HepG2 (cell line): ENCODE data around the gene NSMCE1. TPM values are rescaled to one million over a fixed set of nuclear protein-coding genes. Genes with fewer than 3 reads are reported as not detected.

Source experiments
- ASH2L ChIP-seq: fragments of 300-600, 200-600 bp; sonication (generic); IDR thresholded peaks from 2 replicates; pipeline ENCODE4 v1.7.0; 2017; ENCODE audit warnings: low read depth, mild to moderate bottlenecking, moderate library complexity, mixed read lengths, low read length; ENCODE audit not compliant: insufficient read length
- ATM ChIP-seq: fragments of 450-650 bp; IDR thresholded peaks from 2 replicates; pipeline ENCODE4 v1.7.1; 2017; ENCODE audit warnings: mild to moderate bottlenecking, borderline replicate concordance
- BHLHE40 ChIP-seq: IDR thresholded peaks from 2 replicates; pipeline ENCODE4 v1.6.1; 2011; ENCODE audit warnings: low read length, improper control_type of control experiment
- EEA1 ChIP-seq: sonication (generic); formaldehyde crosslinking; IDR thresholded peaks from 2 replicates; pipeline ENCODE4 v1.5.1; 2020; ENCODE audit warnings: mild to moderate bottlenecking, missing genetic modification reagents, borderline replicate concordance
- ELF3 ChIP-seq: IDR thresholded peaks from 2 replicates; pipeline ENCODE4 v1.6.1; 2016; ENCODE audit warnings: missing genetic modification reagents, missing compliant biosample characterization
- FOSL1 ChIP-seq: sonication (generic); formaldehyde crosslinking; IDR thresholded peaks from 2 replicates; pipeline ENCODE4 v1.9.0; 2021; ENCODE audit warnings: missing genetic modification reagents, borderline replicate concordance
- FOXM1 ChIP-seq: sonication (generic); formaldehyde crosslinking; IDR thresholded peaks from 2 replicates; pipeline ENCODE4 v1.5.0; 2020; ENCODE audit warnings: missing genetic modification reagents
- GFI1 ChIP-seq: sonication (generic); formaldehyde crosslinking; IDR thresholded peaks from 2 replicates; pipeline ENCODE4 v1.5.0; 2020; ENCODE audit warnings: missing genetic modification reagents, mild to moderate bottlenecking, borderline replicate concordance
- HNF4A ChIP-seq: sonication (generic); formaldehyde crosslinking; IDR thresholded peaks from 2 replicates; pipeline ENCODE4 v1.4.0; 2020; ENCODE audit warnings: missing genetic modification reagents
- MLLT10 ChIP-seq: sonication (generic); formaldehyde crosslinking; IDR thresholded peaks from 2 replicates; pipeline ENCODE4 v1.4.0; 2020; ENCODE audit warnings: missing genetic modification reagents
- NFYC ChIP-seq: IDR thresholded peaks from 2 replicates; pipeline ENCODE4 v1.6.1; 2016; ENCODE audit warnings: missing genetic modification reagents, missing compliant biosample characterization
- PAX8 ChIP-seq: sonication (generic); formaldehyde crosslinking; IDR thresholded peaks from 2 replicates; pipeline ENCODE4 v1.8.0; 2022; ENCODE audit warnings: mild to moderate bottlenecking, missing genetic modification reagents, borderline replicate concordance
- PBX3 ChIP-seq: sonication (generic); formaldehyde crosslinking; IDR thresholded peaks from 2 replicates; pipeline ENCODE4 v1.8.1; 2023; ENCODE audit warnings: missing genetic modification reagents, inconsistent platforms, borderline replicate concordance
- PITX1 ChIP-seq: sonication (generic); formaldehyde crosslinking; IDR thresholded peaks from 2 replicates; pipeline ENCODE4 v1.5.1; 2020; ENCODE audit warnings: mild to moderate bottlenecking, missing genetic modification reagents
- SAP130 ChIP-seq: IDR thresholded peaks from 2 replicates; pipeline ENCODE4 v1.6.1; 2016; ENCODE audit warnings: low read depth
- SCMH1 ChIP-seq: sonication (generic); formaldehyde crosslinking; IDR thresholded peaks from 2 replicates; pipeline ENCODE4 v1.9.0; 2021; ENCODE audit warnings: missing genetic modification reagents, mild to moderate bottlenecking, borderline replicate concordance
- SIN3A ChIP-seq: IDR thresholded peaks from 2 replicates; pipeline ENCODE4 v1.6.1; 2011; ENCODE audit warnings: low read depth, mild to moderate bottlenecking, control low read depth, low read length, borderline replicate concordance
- SMAD1 ChIP-seq: sonication (generic); formaldehyde crosslinking; IDR thresholded peaks from 2 replicates; pipeline ENCODE4 v1.4.0; 2020; ENCODE audit warnings: missing genetic modification reagents, low read depth, mild to moderate bottlenecking, borderline replicate concordance
- SP140L ChIP-seq: sonication (generic); formaldehyde crosslinking; IDR thresholded peaks from 2 replicates; pipeline ENCODE4 v1.4.0; 2020; ENCODE audit warnings: missing genetic modification reagents, borderline replicate concordance
- TBX3 ChIP-seq: fragments of 450-650 bp; IDR thresholded peaks from 2 replicates; pipeline ENCODE4 v1.6.1; 2017; ENCODE audit warnings: antibody characterized with exemption, mild to moderate bottlenecking, inconsistent platforms, borderline replicate concordance
- ZBTB49 ChIP-seq: sonication (generic); formaldehyde crosslinking; IDR thresholded peaks from 2 replicates; pipeline ENCODE4 v1.4.0; 2020; ENCODE audit warnings: missing genetic modification reagents, borderline replicate concordance
- ZFP1 ChIP-seq: IDR thresholded peaks from 2 replicates; pipeline ENCODE4 v1.6.1; 2016
- ZNF33B ChIP-seq: sonication (generic); formaldehyde crosslinking; IDR thresholded peaks from 2 replicates; pipeline ENCODE4 v1.5.1; 2020; ENCODE audit warnings: mild to moderate bottlenecking, missing genetic modification reagents
- ZNF350 ChIP-seq: sonication (generic); formaldehyde crosslinking; IDR thresholded peaks from 2 replicates; pipeline ENCODE4 v1.4.0; 2020; ENCODE audit warnings: mild to moderate bottlenecking, low read depth, missing genetic modification reagents, borderline replicate concordance
- ZNF367 ChIP-seq: sonication (generic); formaldehyde crosslinking; IDR thresholded peaks from 2 replicates; pipeline ENCODE4 v1.4.0; 2020; ENCODE audit warnings: missing genetic modification reagents, borderline replicate concordance
- ZNF629 ChIP-seq: sonication (generic); formaldehyde crosslinking; conservative IDR thresholded peaks from 2 replicates; pipeline ENCODE4 v1.5.0; 2020; ENCODE audit warnings: missing genetic modification reagents
- ZNF713 ChIP-seq: sonication (generic); formaldehyde crosslinking; IDR thresholded peaks from 2 replicates; pipeline ENCODE4 v1.4.0; 2020; ENCODE audit warnings: mild to moderate bottlenecking, missing genetic modification reagents
- ZNF781 ChIP-seq: sonication (generic); formaldehyde crosslinking; IDR thresholded peaks from 2 replicates; pipeline ENCODE4 v1.5.1; 2020; ENCODE audit warnings: borderline replicate concordance, mild to moderate bottlenecking, missing genetic modification reagents; ENCODE audit errors: not compliant biosample characterization
- ZSCAN9 ChIP-seq: IDR thresholded peaks from 2 replicates; pipeline ENCODE4 v1.6.1; 2016; ENCODE audit warnings: borderline replicate concordance
- polyA plus RNA-seq, 8 experiments: library from polyadenylated mRNA; depleted of rRNA in 3 of 8; stranded (reverse) in 7 of 8; unstranded in 1 of 8; fragments of >200 nt; fragmentation: Illumina TruSeq in 4 of 8; extraction: Trizol in 4 of 8; gene quantifications; 2 replicates each; pipeline versions ENCODE4 v1.2.1 to v1.2.3, GENCODE V29; 2011 to 2016; ENCODE audit warnings: low read depth in 4 of 8, missing spikeins in 1 of 8, mixed read lengths in 1 of 8; ENCODE audit not compliant: insufficient read depth in 1 of 8
- total RNA-seq, 5 experiments: library from RNA; depleted of rRNA; stranded (reverse); fragments of >200 nt; fragmentation: Illumina TruSeq; extraction: Trizol; gene quantifications; 2 replicates each; pipeline ENCODE4 v1.2.3, GENCODE V29; 2016; ENCODE audit warnings: low read depth in 1 of 5

Gene NSMCE1
- total and polyA plus RNA-seq, 2 of the 13 experiments (the other 11 are each of a cell fraction or from before 2014, with no cell fraction given), result 42.7 to 52.9 TPM

- TF ChIP-seq PBX3 (CRISPR knock-in tag), result no peak
- no peak for TF ChIP-seq PITX1 (CRISPR knock-in tag)
- peak; percentile 77 for TF ChIP-seq SIN3A
- TF ChIP-seq ZNF781, result no peak
- no peak for TF ChIP-seq GFI1 (CRISPR knock-in tag)
- TF ChIP-seq ZNF629 (CRISPR knock-in tag), result peak; percentile 85
- TF ChIP-seq BHLHE40, result peak; percentile 57; the same call in 1 of the 2 replicates
- TF ChIP-seq HNF4A (CRISPR knock-in tag), result 0 out of 2 replicates have a peak, but pooled peaks have one; percentile 45
- no peak for TF ChIP-seq NFYC (CRISPR knock-in tag)
- TF ChIP-seq SCMH1, result no peak
- no peak for TF ChIP-seq ZFP1 (CRISPR knock-in tag)
- TF ChIP-seq ZBTB49 (CRISPR knock-in tag), result no peak
- no peak for TF ChIP-seq FOXM1 (CRISPR knock-in tag)
- no peak for TF ChIP-seq ZSCAN9
- peak; percentile 77; the same call in 1 of the 2 replicates for TF ChIP-seq ELF3 (CRISPR knock-in tag)
- peak; percentile 89; the same call in 1 of the 2 replicates for TF ChIP-seq SAP130 (CRISPR knock-in tag)
- no peak for TF ChIP-seq SMAD1 (CRISPR knock-in tag)
- no peak for TF ChIP-seq ATM
- TF ChIP-seq ZNF350 (CRISPR knock-in tag), result no peak
- TF ChIP-seq ZNF367 (CRISPR knock-in tag), result peak; percentile 99
- TF ChIP-seq PAX8, result no peak
- TF ChIP-seq FOSL1 (CRISPR knock-in tag), result no peak
- no peak for TF ChIP-seq MLLT10 (CRISPR knock-in tag)
- TF ChIP-seq ASH2L, result no peak
- 0 out of 2 replicates have a peak, but pooled peaks have one; percentile 57 for TF ChIP-seq ZNF713 (CRISPR knock-in tag)
- no peak for TF ChIP-seq SP140L (CRISPR knock-in tag)
- no peak for TF ChIP-seq ZNF33B
- no peak for TF ChIP-seq TBX3
- TF ChIP-seq EEA1 (CRISPR knock-in tag), result no peak
Observed at GRCh38 chr16:27202923-27203506, 65.6 kb downstream of the NSMCE1 start (continued).
